ENCODE data around the gene SYNGR4. TPM values are rescaled to one million over a fixed set of nuclear protein-coding genes. Genes with fewer than 3 reads are reported as not detected.
"Not testable (repeated sequence)": the region's sequence is repeated elsewhere in the genome, so short reads cannot be mapped to it uniquely, and the experiment has no call there.

The SYNGR4 gene
- total RNA-seq, 4 donors from 2014 or later = not detected

GRCh38 chr19:48390188-48391099 is 26.3 kb downstream of the SYNGR4 start:
- H3K4me3 ChIP-seq = peak overlapping the region; percentile 83 to 100 (median 92)
- no peaks in the 10 kb centered on the region for H3K9me3 ChIP-seq
- H3K27ac ChIP-seq = peak overlapping the region; percentile 85 to 91 (median 88)
- H3K4me1 ChIP-seq = peaks cover 4 to 19% of the 10 kb centered on the region in 2 donors
- DNase-seq = peak in 1 of 2 donors; percentile 46
- H3K36me3 ChIP-seq = peaks cover 0 to 41% of the 10 kb centered on the region in 2 donors
- TF ChIP-seq CTCF (IDR thresholded peaks at IDR 0.05 in 4 of 5, conservative IDR thresholded peaks at IDR 0.05 in 1 of 5) = peak; percentile 47 to 77 (median 74)
- TF ChIP-seq POLR2A (IDR thresholded peaks at IDR 0.05) = no peak
- peaks cover 27 to 32% (median 32%) of the 10 kb centered on the region in 3 donors for H3K27me3 ChIP-seq
- intact Hi-C loops (cut with DNase I; ENCODE audit: low total_unique reads) (loop anchor here (1.0 to 2.0 kb wide), 3 partner anchors 26 to 78 kb away; partner anchors contain the start of genes CYTH2 and SYNGR4), in situ Hi-C loops (cut with MboI; ENCODE audit: low sequenced_read_pairs in 4 of 4) (no loop called here)
- peak; percentile 69 to 73 for ATAC-seq

GRCh38 chr19:48391100-48392005 is 27.2 kb downstream of the SYNGR4 start, which contains the start of gene KDELR1:
Gene KDELR1, minus strand, starts transcription at chr19:48391551. Its CDS starts 193 bp downstream, at chr19:48391358.
- peaks cover 4 to 19% of the 10 kb centered on the region in 2 donors for H3K4me1 ChIP-seq
- TF ChIP-seq CTCF (IDR thresholded peaks at IDR 0.05 in 4 of 5, conservative IDR thresholded peaks at IDR 0.05 in 1 of 5) (peak; percentile 78 to 96 (median 87)), POLR2A (IDR thresholded peaks at IDR 0.05) (peak; percentile 60 to 68)
- H3K4me3 ChIP-seq = peak within 1 kb of the TSS; percentile 83 to 100 (median 92)
- no peaks in the 10 kb centered on the region for H3K9me3 ChIP-seq
- ATAC-seq (peak; percentile 91 to 92), DNase-seq (peak; percentile 58 to 66)
- H3K36me3 ChIP-seq = peaks cover 0 to 32% of the 10 kb centered on the region in 2 donors
- H3K27me3 ChIP-seq = peaks cover 36 to 41% (median 41%) of the 10 kb centered on the region in 3 donors
- in situ Hi-C loops (cut with MboI; ENCODE audit: low sequenced_read_pairs in 4 of 4) (no loop called here), intact Hi-C loops (cut with DNase I; ENCODE audit: low total_unique reads) (loop anchor here (1.0 to 2.0 kb wide), 3 partner anchors 27 to 77 kb away; partner anchors contain the start of genes CYTH2 and SYNGR4)
- H3K27ac ChIP-seq = peak within 1 kb of the TSS; percentile 85 to 91 (median 88)

GRCh38 chr19:48392006-48392344 is 27.8 kb downstream of the SYNGR4 start:
- H3K4me3 ChIP-seq; H3K9me3 ChIP-seq; DNase-seq; H3K27ac ChIP-seq; ATAC-seq; intact Hi-C loops (cut with DNase I; ENCODE audit: low total_unique reads); in situ Hi-C loops (cut with MboI; ENCODE audit: low sequenced_read_pairs in 4 of 4): not testable (repeated sequence)
- H3K36me3 ChIP-seq = peaks cover 0 to 25% of the 10 kb centered on the region in 2 donors
- H3K27me3 ChIP-seq = peaks cover 43 to 48% (median 47%) of the 10 kb centered on the region in 3 donors
- peaks cover 4 to 19% of the 10 kb centered on the region in 2 donors for H3K4me1 ChIP-seq

- peaks cover 0 to 15% of the 10 kb centered on the region in 2 donors for H3K36me3 ChIP-seq
- no peak overlapping the region for H3K27ac ChIP-seq
- no peak overlapping the region for H3K4me3 ChIP-seq
- in situ Hi-C loops (cut with MboI; ENCODE audit: low sequenced_read_pairs in 4 of 4) = no loop called here
- peaks cover 4 to 22% of the 10 kb centered on the region in 2 donors for H3K4me1 ChIP-seq
- peaks cover 53 to 58% (median 57%) of the 10 kb centered on the region in 3 donors for H3K27me3 ChIP-seq
- no peak for TF ChIP-seq CTCF (IDR thresholded peaks at IDR 0.05 in 4 of 5, conservative IDR thresholded peaks at IDR 0.05 in 1 of 5)
- no peak for TF ChIP-seq POLR2A (IDR thresholded peaks at IDR 0.05)
- intact Hi-C loops (cut with DNase I; ENCODE audit: low total_unique reads) = no loop called here
- H3K9me3 ChIP-seq = no peaks in the 10 kb centered on the region
- DNase-seq (no peak), ATAC-seq (no peak)
Measured at GRCh38 chr19:48392860-48393558, 28.8 kb downstream of the SYNGR4 start.
